Liver (tissue), 3 donors: ENCODE measurements around the gene SYMPK.

Source experiments
- HNF4G ChIP-seq: IDR thresholded peaks from 2 replicates; pipeline ENCODE4 v1.6.1; 2016; ENCODE audit warnings: antibody characterized with exemption
- TAF1 ChIP-seq: conservative IDR thresholded peaks from 2 replicates; pipeline ENCODE4 v1.6.1; 2016; ENCODE audit warnings: antibody characterized with exemption, mild to moderate bottlenecking
- TF ChIP-seq, protein P1 (sequence below): fragments of 150-350 bp; IDR thresholded peaks from 2 replicates; pipeline ENCODE4 v1.5.1; 2017; ENCODE audit warnings: improper control_type of control experiment, low read depth, low read length; ENCODE audit not compliant: missing input control
- donor health status: healthy.
- donor health status: healthy.

DNA sequence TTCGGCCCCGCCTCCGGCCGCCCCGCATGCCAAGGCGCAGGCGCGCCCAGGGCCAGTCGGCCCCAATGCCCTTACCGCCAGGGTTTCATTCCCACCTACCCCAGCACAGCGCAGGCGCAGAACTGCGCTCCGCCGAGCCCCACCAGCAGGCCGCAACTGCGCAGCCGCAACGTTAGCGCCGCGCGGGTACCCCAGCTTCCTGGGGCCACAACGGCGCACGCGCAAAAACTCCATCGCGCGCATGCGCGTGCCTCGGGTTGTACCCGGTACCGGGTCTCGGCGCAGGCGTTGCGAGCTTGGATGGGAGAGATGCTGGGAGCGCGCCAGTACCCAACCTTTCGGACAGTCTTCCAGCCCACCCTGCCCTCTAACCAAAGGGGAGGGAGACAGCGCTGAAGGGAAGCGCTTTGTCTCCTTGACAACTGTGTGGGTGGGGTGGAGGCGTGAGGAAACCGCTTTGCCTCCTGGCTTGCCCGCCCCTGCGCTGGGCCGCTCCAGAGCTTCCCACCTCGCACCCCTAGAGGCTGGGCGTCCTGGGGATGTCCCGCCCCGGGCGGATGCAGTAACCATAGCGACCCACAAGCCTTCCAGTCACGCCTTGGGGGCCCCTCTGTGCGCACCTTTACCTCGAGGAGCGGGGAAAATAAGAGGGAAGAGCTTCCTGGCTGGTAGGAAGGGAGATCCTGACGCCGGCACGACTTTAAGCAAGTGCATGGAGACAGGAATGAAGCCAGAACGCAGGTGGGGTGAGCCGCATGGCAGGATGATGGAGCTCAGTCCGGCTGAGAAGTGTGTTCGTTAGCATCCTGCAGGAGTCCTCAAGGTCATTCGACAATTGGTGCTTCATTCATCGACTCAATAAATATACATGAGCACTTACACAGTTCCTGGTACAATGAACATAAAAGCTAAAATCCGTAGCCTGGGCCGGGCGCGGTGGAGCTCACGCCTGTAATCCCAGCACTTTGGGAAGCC is 40.0 kb upstream of the SYMPK start:
- TF ChIP-seq, protein P1, sequence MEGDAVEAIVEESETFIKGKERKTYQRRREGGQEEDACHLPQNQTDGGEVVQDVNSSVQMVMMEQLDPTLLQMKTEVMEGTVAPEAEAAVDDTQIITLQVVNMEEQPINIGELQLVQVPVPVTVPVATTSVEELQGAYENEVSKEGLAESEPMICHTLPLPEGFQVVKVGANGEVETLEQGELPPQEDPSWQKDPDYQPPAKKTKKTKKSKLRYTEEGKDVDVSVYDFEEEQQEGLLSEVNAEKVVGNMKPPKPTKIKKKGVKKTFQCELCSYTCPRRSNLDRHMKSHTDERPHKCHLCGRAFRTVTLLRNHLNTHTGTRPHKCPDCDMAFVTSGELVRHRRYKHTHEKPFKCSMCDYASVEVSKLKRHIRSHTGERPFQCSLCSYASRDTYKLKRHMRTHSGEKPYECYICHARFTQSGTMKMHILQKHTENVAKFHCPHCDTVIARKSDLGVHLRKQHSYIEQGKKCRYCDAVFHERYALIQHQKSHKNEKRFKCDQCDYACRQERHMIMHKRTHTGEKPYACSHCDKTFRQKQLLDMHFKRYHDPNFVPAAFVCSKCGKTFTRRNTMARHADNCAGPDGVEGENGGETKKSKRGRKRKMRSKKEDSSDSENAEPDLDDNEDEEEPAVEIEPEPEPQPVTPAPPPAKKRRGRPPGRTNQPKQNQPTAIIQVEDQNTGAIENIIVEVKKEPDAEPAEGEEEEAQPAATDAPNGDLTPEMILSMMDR, result no peak
- TF ChIP-seq TAF1 (no peak), HNF4G (no peak)
